Lower leg skin (tissue), 3 donors: ENCODE data around the gene TBC1D21.

ENCODE experiments used
- POLR2A ChIP-seq, 2 donors: fragments of 450-650 bp; IDR thresholded peaks; one replicate each; pipeline ENCODE4 v1.6.1; 2016 to 2017; ENCODE audit warnings: antibody characterized with exemption in 2 of 2, mild to moderate bottlenecking in 1 of 2, moderate library complexity in 1 of 2
- TF ChIP-seq, protein P1 (sequence below), 3 donors: fragments of 450-650 bp; IDR thresholded peaks; one replicate each; pipeline ENCODE4 v1.5.1; 2016; ENCODE audit warnings: antibody characterized with exemption in 3 of 3, mild to moderate bottlenecking in 3 of 3, moderate library complexity in 2 of 3

DNA sequence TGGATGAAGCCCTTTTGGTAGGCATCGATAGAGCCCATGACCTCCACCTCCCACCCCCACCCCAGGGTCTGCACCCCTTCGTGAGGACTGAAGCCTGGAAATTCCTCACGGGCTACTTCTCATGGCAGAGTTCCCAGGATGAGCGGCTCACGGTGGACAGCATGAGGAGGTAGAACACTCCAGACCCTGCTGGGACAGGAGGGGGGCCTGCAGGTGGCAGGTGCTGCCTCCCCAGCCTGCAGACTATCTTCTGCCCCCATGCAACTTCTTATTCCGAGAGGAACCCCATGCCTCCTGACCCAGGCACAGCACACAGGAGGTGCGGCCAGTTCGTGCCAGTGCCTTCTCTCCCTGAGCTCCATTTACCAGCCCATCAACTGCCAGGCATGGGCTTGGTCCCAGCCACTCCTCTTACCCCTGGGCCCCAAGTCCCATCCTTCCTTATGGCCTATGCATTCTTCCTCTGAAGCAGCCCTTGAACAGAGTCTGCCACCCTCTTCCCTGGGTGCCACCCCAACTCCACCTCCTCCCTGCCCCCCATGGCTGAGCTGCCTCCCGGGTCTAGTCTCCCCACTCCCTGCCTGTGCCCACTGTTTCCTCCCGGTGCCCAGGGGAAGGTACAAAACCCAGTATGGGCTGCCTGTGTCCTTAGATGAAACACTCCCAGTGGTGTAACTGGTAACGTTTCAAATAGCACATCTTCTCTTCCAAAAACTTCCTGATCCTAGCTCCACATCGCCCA lies 8.4 kb downstream of the TBC1D21 start:
- no peak for TF ChIP-seq POLR2A (IDR thresholded peaks at IDR 0.05)
- TF ChIP-seq, protein P1, sequence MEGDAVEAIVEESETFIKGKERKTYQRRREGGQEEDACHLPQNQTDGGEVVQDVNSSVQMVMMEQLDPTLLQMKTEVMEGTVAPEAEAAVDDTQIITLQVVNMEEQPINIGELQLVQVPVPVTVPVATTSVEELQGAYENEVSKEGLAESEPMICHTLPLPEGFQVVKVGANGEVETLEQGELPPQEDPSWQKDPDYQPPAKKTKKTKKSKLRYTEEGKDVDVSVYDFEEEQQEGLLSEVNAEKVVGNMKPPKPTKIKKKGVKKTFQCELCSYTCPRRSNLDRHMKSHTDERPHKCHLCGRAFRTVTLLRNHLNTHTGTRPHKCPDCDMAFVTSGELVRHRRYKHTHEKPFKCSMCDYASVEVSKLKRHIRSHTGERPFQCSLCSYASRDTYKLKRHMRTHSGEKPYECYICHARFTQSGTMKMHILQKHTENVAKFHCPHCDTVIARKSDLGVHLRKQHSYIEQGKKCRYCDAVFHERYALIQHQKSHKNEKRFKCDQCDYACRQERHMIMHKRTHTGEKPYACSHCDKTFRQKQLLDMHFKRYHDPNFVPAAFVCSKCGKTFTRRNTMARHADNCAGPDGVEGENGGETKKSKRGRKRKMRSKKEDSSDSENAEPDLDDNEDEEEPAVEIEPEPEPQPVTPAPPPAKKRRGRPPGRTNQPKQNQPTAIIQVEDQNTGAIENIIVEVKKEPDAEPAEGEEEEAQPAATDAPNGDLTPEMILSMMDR (IDR thresholded peaks at IDR 0.05) = no peak
